H1 (cell line): ENCODE results near the gene C16orf95. TPM values are rescaled to one million over a fixed set of nuclear protein-coding genes. Genes with fewer than 3 reads are reported as not detected.

ENCODE experiments used
- CTCF ChIA-PET: fragments of 300-600 bp; sonication (Branson Sonifier 250); formaldehyde crosslinking; loops from one replicate; lab custom pipeline; 2021; ENCODE audit not compliant: partially characterized antibody; lab: Charles Lee
- POLR2A ChIA-PET: fragments of 300-600 bp; sonication (Branson Sonifier 250); formaldehyde crosslinking; loops from one replicate; lab custom pipeline; 2021; ENCODE audit warnings: inconsistent platforms; ENCODE audit not compliant: partially characterized antibody; lab: Charles Lee
- DNase-seq, 2 experiments: peaks; one replicate each; pipeline versions ENCODE4 v3.0.0 to v3.0.0-alpha.2; 2010 to 2022; ENCODE audit warnings: low spot score in 2 of 2, low read depth in 1 of 2, mixed read lengths in 1 of 2
- FAIRE-seq: peaks from 2 replicates; lab custom pipeline; 2011; peaks lifted over from hg19 to GRCh38; lab: Jason Lieb, UNC
- H2AFZ ChIP-seq: 2 replicates; pipeline ENCODE4 v1.8.1; 2012; ENCODE audit warnings: low read length, inconsistent platforms
- H2AK5ac ChIP-seq: 2 replicates; pipeline ENCODE4 v1.6.1; 2013; ENCODE audit warnings: low read depth, low read length
- H2BK120ac ChIP-seq: replicated peaks from 2 replicates; pipeline ENCODE3; 2013; ENCODE audit warnings: low read depth, low read length, inconsistent platforms
- H2BK12ac ChIP-seq: 2 replicates; pipeline ENCODE4 v1.6.1; 2013; ENCODE audit warnings: low read depth, low read length
- H2BK15ac ChIP-seq: 2 replicates; pipeline ENCODE4 v1.6.1; 2013; ENCODE audit warnings: low read length
- H2BK20ac ChIP-seq: 2 replicates; pipeline ENCODE4 v1.6.1; 2013; ENCODE audit warnings: low read length
- H2BK5ac ChIP-seq: 2 replicates; pipeline ENCODE4 v1.6.1; 2013; ENCODE audit warnings: low read depth, low read length
- H3K14ac ChIP-seq: 2 replicates; pipeline ENCODE4 v1.6.1; 2013; ENCODE audit warnings: inconsistent platforms; ENCODE audit not compliant: insufficient read length
- H3K18ac ChIP-seq: 2 replicates; pipeline ENCODE4 v1.6.1; 2013; ENCODE audit warnings: low read length; ENCODE audit errors: extremely low read depth
- H3K23ac ChIP-seq: 2 replicates; pipeline ENCODE4 v1.6.1; 2013; ENCODE audit warnings: inconsistent platforms; ENCODE audit not compliant: insufficient read length
- H3K23me2 ChIP-seq: 2 replicates; pipeline ENCODE4 v1.6.1; 2013; ENCODE audit warnings: low read depth, low read length
- H3K27ac ChIP-seq: 2 replicates; pipeline ENCODE4 v1.6.1; 2011; ENCODE audit warnings: low read depth, low read length, inconsistent platforms
- H3K27me3 ChIP-seq, 4 experiments: replicated peaks in 1 of 4; 1 replicate in 1 of 4; 2 replicates in 3 of 4; pipeline versions ENCODE4 v1.6.1 to v1.8.1; 2011 to 2013; ENCODE audit warnings: low read length in 3 of 4, mild to moderate bottlenecking in 3 of 4, inconsistent platforms in 2 of 4, mixed read lengths in 2 of 4, moderate library complexity in 1 of 4; ENCODE audit not compliant: control insufficient read depth in 3 of 4, insufficient read depth in 3 of 4; ENCODE audit errors: extremely low read depth in 1 of 4
- H3K36me3 ChIP-seq, 4 experiments: 2 replicates each; pipeline versions ENCODE4 v1.6.1 to v1.8.1; 2011 to 2013; ENCODE audit warnings: mild to moderate bottlenecking in 4 of 4, low read length in 3 of 4, moderate library complexity in 2 of 4, control low read depth in 1 of 4, inconsistent platforms in 1 of 4; ENCODE audit not compliant: insufficient read depth in 4 of 4, control insufficient read depth in 2 of 4
- H3K4ac ChIP-seq: replicated peaks from 2 replicates; pipeline ENCODE3; 2013; ENCODE audit warnings: low read length, low read depth, mixed read lengths, inconsistent platforms; ENCODE audit not compliant: insufficient read length
- H3K4me1 ChIP-seq, 4 experiments: replicated peaks in 1 of 4; 1 replicate in 1 of 4; 2 replicates in 3 of 4; pipeline versions ENCODE4 v1.6.1 to v1.8.1; 2011 to 2013; ENCODE audit warnings: low read length in 3 of 4, inconsistent platforms in 2 of 4, mixed read lengths in 1 of 4; ENCODE audit not compliant: insufficient read depth in 4 of 4, control insufficient read depth in 3 of 4
- H3K4me2 ChIP-seq, 2 experiments: 2 replicates each; pipeline versions ENCODE4 v1.6.1 to v1.8.1; 2011 to 2013; ENCODE audit warnings: low read depth in 2 of 2, low read length in 2 of 2, control low read depth in 1 of 2, inconsistent platforms in 1 of 2, mild to moderate bottlenecking in 1 of 2; ENCODE audit not compliant: insufficient read depth in 1 of 2
- H3K4me3 ChIP-seq, 4 experiments: fragments of 200-600, 300-600 bp in 1 of 4; sonication (generic), shearing (Covaris generic), sonication (Bioruptor Twin) in 1 of 4; 2 replicates each; pipeline versions ENCODE4 v1.5.1 to v1.8.1; 2011 to 2016; ENCODE audit warnings: low read length in 4 of 4, low read depth in 3 of 4, control low read depth in 2 of 4, inconsistent platforms in 2 of 4, mild to moderate bottlenecking in 2 of 4, mixed read lengths in 1 of 4, moderate library complexity in 1 of 4; ENCODE audit not compliant: insufficient read depth in 2 of 4; ENCODE audit errors: extremely low read depth in 1 of 4
- H3K56ac ChIP-seq: replicated peaks from 2 replicates; pipeline ENCODE3; 2013; ENCODE audit warnings: low read depth, mild to moderate bottlenecking, mixed read lengths, low read length, inconsistent platforms; ENCODE audit not compliant: insufficient read length
- H3K79me1 ChIP-seq: 2 replicates; pipeline ENCODE4 v1.6.1; 2013; ENCODE audit warnings: low read depth, low read length, control low read depth
- H3K79me2 ChIP-seq, 2 experiments: 2 replicates each; pipeline versions ENCODE4 v1.6.1 to v1.8.1; 2012 to 2013; ENCODE audit warnings: low read length in 2 of 2, mild to moderate bottlenecking in 2 of 2, inconsistent platforms in 1 of 2; ENCODE audit not compliant: insufficient read depth in 2 of 2, control insufficient read depth in 1 of 2
- H3K9ac ChIP-seq, 4 experiments: replicated peaks in 1 of 4; 1 replicate in 1 of 4; 2 replicates in 3 of 4; pipeline versions ENCODE4 v1.6.1 to v1.8.1; 2011 to 2013; ENCODE audit warnings: low read depth in 3 of 4, low read length in 3 of 4, control low read depth in 2 of 4, mild to moderate bottlenecking in 2 of 4, moderate library complexity in 2 of 4, inconsistent platforms in 1 of 4; ENCODE audit errors: extremely low read depth in 1 of 4
- H3K9me3 ChIP-seq, 2 experiments: 2 replicates each; pipeline versions ENCODE4 v1.6.1 to v1.8.1; 2012 to 2013; ENCODE audit warnings: mild to moderate bottlenecking in 2 of 2, moderate library complexity in 2 of 2, control low read depth in 1 of 2, inconsistent platforms in 1 of 2, low read depth in 1 of 2, low read length in 1 of 2, mixed read lengths in 1 of 2; ENCODE audit not compliant: insufficient read depth in 2 of 2
- H4K20me1 ChIP-seq, 2 experiments: replicated peaks in 1 of 2; 2 replicates each; pipeline versions ENCODE3 to v1.8.1; 2011 to 2013; ENCODE audit warnings: inconsistent platforms in 2 of 2, low read length in 2 of 2, mild to moderate bottlenecking in 1 of 2; ENCODE audit not compliant: insufficient read depth in 2 of 2, control insufficient read depth in 1 of 2
- H4K5ac ChIP-seq: 2 replicates; pipeline ENCODE4 v1.6.1; 2013; ENCODE audit warnings: low read length, low read depth, mixed read lengths, inconsistent platforms; ENCODE audit not compliant: insufficient read length
- H4K8ac ChIP-seq: 2 replicates; pipeline ENCODE4 v1.8.0; 2013; ENCODE audit warnings: mild to moderate bottlenecking, moderate library complexity, low read length, inconsistent platforms; ENCODE audit not compliant: insufficient read depth; ENCODE audit errors: extremely low read depth
- H4K91ac ChIP-seq: replicated peaks from 2 replicates; pipeline ENCODE3; 2013; ENCODE audit warnings: low read length, mixed read lengths, inconsistent platforms; ENCODE audit not compliant: insufficient read length
- POLR2AphosphoS5 ChIP-seq: IDR thresholded peaks from 2 replicates; pipeline ENCODE4 v1.6.1; 2011; ENCODE audit warnings: low read depth, low read length
- RAD21 ChIP-seq, 2 experiments: IDR thresholded peaks in 1 of 2; conservative IDR thresholded peaks in 1 of 2; 2 replicates each; pipeline ENCODE4 v1.6.1; 2011; ENCODE audit warnings: low read depth in 2 of 2, low read length in 2 of 2, improper control_type of control experiment in 1 of 2, inconsistent platforms in 1 of 2, mild to moderate bottlenecking in 1 of 2, moderate library complexity in 1 of 2
- WGBS, 2 experiments: shearing (Covaris generic) in 1 of 2; methylation state at CpG; one replicate each; pipeline versions ENCODE4 v1.1.6 to v1.1.7; 2013 to 2015; ENCODE audit warnings: low lambda C conversion rate in 2 of 2, mixed read lengths in 2 of 2, inconsistent platforms in 1 of 2, low coverage in 1 of 2, missing lambda C conversion rate in 1 of 2; ENCODE audit not compliant: insufficient replicate concordance in 2 of 2, insufficient coverage in 1 of 2, insufficient read length in 1 of 2; ENCODE audit errors: extremely low coverage in 1 of 2, missing lambda C conversion rate in 1 of 2; 5-methylcytosine and 5-hydroxymethylcytosine counted together
- polyA plus RNA-seq, 7 experiments: library from polyadenylated mRNA; depleted of rRNA in 3 of 7; stranded (reverse) in 5 of 7; unstranded in 2 of 7; fragments of >200 nt in 5 of 7; fragments of 200-250 nt in 2 of 7; gene quantifications; 1 replicate in 5 of 7; 2 replicates in 1 of 7; 4 replicates in 1 of 7; pipeline versions ENCODE4 v1.2.1 to v1.2.3, GENCODE V29; 2011 to 2013; ENCODE audit warnings: missing spikeins in 2 of 7, mixed read lengths in 2 of 7
- total RNA-seq: library from RNA; stranded (reverse); fragmentation: NEBNext Ultra II Directional; extraction: Animal tissue kit (Norgen Biotek cat#: 25700); gene quantifications from 2 replicates; pipeline ENCODE4 v1.2.1, GENCODE V29; 2021

C16orf95 gene
- total and polyA plus RNA-seq, 2 of the 8 experiments (the other 6 are each of a cell fraction or from before 2014, with no cell fraction given): 5.0 to 5.4 TPM

DNA sequence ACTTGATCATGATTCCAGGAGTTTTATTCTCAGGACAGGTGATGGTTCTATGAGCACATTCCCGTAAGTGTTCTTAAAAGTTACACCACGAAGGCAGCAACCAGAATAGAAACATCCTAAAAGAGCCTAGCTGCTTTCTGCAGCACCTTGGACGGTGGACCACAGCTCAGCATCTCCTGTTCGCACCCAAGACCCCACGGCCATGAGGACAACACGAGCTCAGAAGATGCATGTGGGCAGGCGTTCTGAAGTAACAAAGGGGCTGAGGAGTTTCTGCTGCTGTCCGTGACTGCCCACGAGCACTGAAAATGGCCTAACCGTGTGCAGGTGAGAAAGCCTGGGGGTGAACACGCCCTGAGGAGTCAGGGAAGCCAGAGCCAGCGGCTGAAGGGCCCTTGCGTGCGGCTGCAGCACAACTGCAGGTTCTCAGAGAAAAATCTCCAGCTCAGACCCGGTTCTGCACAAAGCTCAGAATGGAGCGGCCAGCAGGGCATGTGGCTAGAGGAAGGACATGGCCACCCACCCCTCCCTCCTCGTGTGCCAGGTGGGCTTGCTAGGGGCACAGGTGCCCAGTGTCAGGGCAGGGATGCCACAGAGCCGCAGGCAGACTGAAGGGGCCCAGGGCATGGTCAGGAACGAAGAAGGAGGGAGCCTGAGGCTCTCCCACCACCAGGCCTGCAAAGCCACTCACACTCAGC lies 10.8 kb upstream of the C16orf95 start:
- Histone ChIP-seq H3K4me1 (peaks cover 0 to 3% (median 0%) of the 10 kb centered on the region in 4 experiments; a peak in 1 of 7 replicates), H3K36me3 (peaks cover 0 to 9% (median 0%) of the 10 kb centered on the region in 4 experiments; a peak in 4 of 8 replicates), H3K4me3 (no peak overlapping the region), H3K9ac (no peak overlapping the region), H3K9me3 (no peaks in the 10 kb centered on the region), H3K79me1 (no peaks in the 10 kb centered on the region; the same call in 1 of the 2 replicates), H3K27ac (no peak overlapping the region), H2AK5ac (no peak overlapping the region), H3K23me2 (no peaks in the 10 kb centered on the region), H3K56ac (no peak overlapping the region), H3K18ac (no peak overlapping the region), H4K8ac (no peak overlapping the region; the same call in 1 of the 2 replicates), H4K91ac (no peak overlapping the region), H4K20me1 (peaks cover 9% of the 10 kb centered on the region in 2 experiments), H3K27me3 (no peaks in the 10 kb centered on the region), H3K4me2 (no peak overlapping the region), H2BK5ac (no peak overlapping the region), H2BK15ac (no peak overlapping the region), H3K14ac (no peak overlapping the region), H3K4ac (no peak overlapping the region), H3K79me2 (no peaks in the 10 kb centered on the region), H2BK120ac (no peak overlapping the region), H2AFZ (no peak overlapping the region), H3K23ac (no peak overlapping the region), H2BK12ac (no peak overlapping the region), H4K5ac (no peak overlapping the region), H2BK20ac (no peak overlapping the region)
- ChIA-PET POLR2A (interaction anchor here (1.3 to 3.4 kb wide), 2 partner anchors 9 to 11 kb away, joined by 3 to 17 read pairs; partner anchors contain the start of gene C16orf95), CTCF (interaction anchor here (0.9 to 2.8 kb wide), 9 partner anchors 7 to 68 kb away, joined by 3 to 6 read pairs (median 4); partner anchors contain the start of gene FBXO31)
- DNase-seq: no peak
- FAIRE-seq: no peak
- WGBS, 2 experiments: 89% methylated on average over 19 of the region's 19 CpGs; no CpG with 5 or more reads in 1 of the 2 experiments
- no peak for TF ChIP-seq RAD21 (IDR thresholded peaks at IDR 0.05 in 1 of 2, conservative IDR thresholded peaks at IDR 0.05 in 1 of 2; ENCODE audit: low read depth in 2 of 2, low read length in 2 of 2)
- TF ChIP-seq POLR2AphosphoS5: no peak
